ENCODE measurements around the gene CLN5. TPM values are rescaled to one million over a fixed set of nuclear protein-coding genes. Genes with fewer than 3 reads are reported as not detected.

The CLN5 gene
- total RNA-seq, 3 donors from 2014 or later = 25.5 to 33.5 (median 26.3) TPM

DNA sequence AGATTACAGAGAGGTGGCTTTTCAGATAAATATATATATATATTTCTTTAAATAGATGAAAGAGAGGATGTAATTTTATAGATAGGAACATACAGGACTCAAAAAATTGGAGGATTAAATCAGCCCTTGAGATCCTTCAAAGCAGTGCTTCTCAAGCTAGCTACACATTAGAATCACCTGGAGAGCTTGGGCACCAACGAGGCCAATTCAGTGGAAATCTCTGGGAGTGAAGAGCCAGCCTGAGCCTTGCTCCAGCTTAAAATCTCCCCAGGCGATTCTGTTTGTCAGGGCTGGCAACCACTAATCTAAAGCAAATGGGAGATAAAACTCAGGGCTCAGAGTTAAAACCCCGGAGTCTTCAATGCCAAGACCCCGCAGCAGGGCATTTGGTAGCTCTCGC is 15.0 kb upstream of the CLN5 start:
- no peak for TF ChIP-seq CTCF (IDR thresholded peaks at IDR 0.05)
- no peak overlapping the region for H3K4me3 ChIP-seq
- H3K4me1 ChIP-seq (ENCODE audit: low read depth) = no peaks in the 10 kb centered on the region
- H3K36me3 ChIP-seq (ENCODE audit: low read depth) = no peaks in the 10 kb centered on the region
- DNase-seq (no peak), ATAC-seq (no peak)
- intact Hi-C loops (cut with DNase I, micrococcal nuclease) = no loop called here
- no peaks in the 10 kb centered on the region for H3K9me3 ChIP-seq

GRCh38 chr13:76980075-76980718 is 11.7 kb upstream of the CLN5 start:
- no peak overlapping the region for H3K4me3 ChIP-seq
- peak; percentile 90 for TF ChIP-seq CTCF (IDR thresholded peaks at IDR 0.05)
- DNase-seq (peak; percentile 76 to 87 (median 84)), ATAC-seq (peak; percentile 96)
- no peaks in the 10 kb centered on the region for H3K4me1 ChIP-seq (ENCODE audit: low read depth)
- no peaks in the 10 kb centered on the region for H3K36me3 ChIP-seq (ENCODE audit: low read depth)
- intact Hi-C loops (cut with DNase I, micrococcal nuclease) = no loop called here
- H3K9me3 ChIP-seq = no peaks in the 10 kb centered on the region

DNA sequence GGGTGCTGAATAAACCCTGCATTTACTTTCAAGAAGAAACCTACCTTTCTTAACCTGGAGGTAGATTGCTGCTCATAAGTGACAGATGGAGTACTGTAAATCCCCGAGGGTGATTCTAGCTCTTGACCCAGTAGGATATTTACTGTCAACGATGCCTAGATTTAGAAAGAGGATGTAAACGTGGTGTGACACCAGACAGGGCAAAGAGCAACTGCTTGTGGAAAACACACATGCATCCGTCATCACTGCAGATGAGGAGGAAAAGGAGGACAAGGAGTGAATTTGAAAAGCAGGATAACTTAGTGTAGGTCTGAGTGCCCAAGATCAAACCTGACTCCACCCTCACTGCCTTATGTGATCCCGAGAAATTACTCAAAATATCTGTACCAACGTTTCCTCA is 9.8 kb upstream of the CLN5 start:
- Histone ChIP-seq H3K4me3 (no peak overlapping the region), H3K4me1 (ENCODE audit: low read depth) (no peaks in the 10 kb centered on the region), H3K36me3 (ENCODE audit: low read depth) (no peaks in the 10 kb centered on the region), H3K9me3 (no peaks in the 10 kb centered on the region)
- TF ChIP-seq CTCF (IDR thresholded peaks at IDR 0.05) = no peak
- ATAC-seq (no peak), DNase-seq (no peak)
- intact Hi-C loops (cut with DNase I, micrococcal nuclease) = no loop called here

DNA sequence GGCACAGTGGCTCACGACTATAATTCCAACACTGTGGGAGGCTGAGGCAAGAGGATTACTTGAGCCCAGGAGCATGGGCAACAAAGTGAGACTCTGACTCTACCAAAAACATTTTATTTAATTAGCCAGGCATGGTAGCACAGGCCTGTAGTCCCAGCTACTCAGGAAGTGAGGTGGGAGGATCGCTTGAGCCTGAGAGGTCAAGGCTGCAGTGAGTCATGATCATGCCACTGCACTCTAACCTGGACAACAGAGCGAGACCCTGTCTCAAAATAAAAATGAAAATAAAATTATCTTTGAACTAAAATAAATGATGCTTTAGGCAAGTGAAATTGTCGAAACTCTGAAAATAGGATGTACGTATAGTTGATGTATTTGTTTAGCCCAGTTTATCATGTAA is 8.2 kb upstream of the CLN5 start:
- ATAC-seq (no peak), DNase-seq (no peak)
- no peaks in the 10 kb centered on the region for H3K9me3 ChIP-seq
- intact Hi-C loops (cut with DNase I, micrococcal nuclease) = no loop called here
- H3K36me3 ChIP-seq (ENCODE audit: low read depth) = no peaks in the 10 kb centered on the region
- TF ChIP-seq CTCF (IDR thresholded peaks at IDR 0.05) = no peak
- H3K4me1 ChIP-seq (ENCODE audit: low read depth) = no peaks in the 10 kb centered on the region
- no peak overlapping the region for H3K4me3 ChIP-seq

DNA sequence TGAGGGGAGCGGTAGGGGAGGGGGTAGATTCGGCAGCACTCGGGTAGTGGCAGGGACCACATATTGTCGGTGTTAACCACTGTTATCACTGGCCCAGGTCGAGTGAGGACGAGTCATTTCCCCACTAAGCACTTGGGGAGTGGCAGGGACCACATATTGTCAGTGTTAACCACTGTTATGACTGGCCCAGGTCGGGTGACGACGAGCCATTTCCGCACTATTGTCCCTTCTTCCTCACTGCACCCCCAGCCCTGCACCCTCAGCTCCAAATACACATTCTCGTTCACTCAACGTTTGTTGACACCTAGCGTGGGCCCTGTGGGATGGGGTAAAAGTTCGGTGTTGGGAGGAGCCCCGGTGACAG is 467 bp upstream of the CLN5 start:
- no peaks in the 10 kb centered on the region for H3K36me3 ChIP-seq (ENCODE audit: low read depth)
- no peaks in the 10 kb centered on the region for H3K9me3 ChIP-seq
- TF ChIP-seq CTCF (IDR thresholded peaks at IDR 0.05) = no peak
- intact Hi-C loops (cut with DNase I, micrococcal nuclease) = no loop called here
- H3K4me1 ChIP-seq (ENCODE audit: low read depth) = no peaks in the 10 kb centered on the region
- H3K4me3 ChIP-seq = peak overlapping the region; percentile 61
- peak in 2 of 3 donors; percentile 57 to 75 for DNase-seq
- peak; percentile 47 for ATAC-seq

DNA sequence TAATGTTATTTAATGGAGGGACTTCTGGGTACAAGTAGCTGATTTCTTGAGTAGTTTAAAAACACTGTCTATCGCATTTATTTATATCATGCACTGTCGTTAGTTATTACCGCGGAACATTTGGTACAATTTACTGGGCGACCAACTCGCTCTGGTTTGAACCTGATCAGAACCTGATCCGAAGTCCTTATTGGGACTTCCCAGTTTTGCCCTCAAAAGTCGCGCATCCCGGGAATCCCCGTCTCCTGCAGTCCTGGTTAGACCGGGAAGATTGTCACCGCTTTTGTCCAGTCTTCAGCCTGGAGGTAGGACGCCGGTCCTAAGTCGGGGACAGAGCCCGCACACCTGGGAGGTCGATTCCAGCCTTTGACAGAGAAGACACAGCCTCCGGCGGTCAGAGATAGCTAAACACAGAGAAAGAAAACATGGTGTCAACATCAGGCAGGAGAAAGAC is 694 bp downstream of the CLN5 start:
- no peaks in the 10 kb centered on the region for H3K36me3 ChIP-seq (ENCODE audit: low read depth)
- DNase-seq (peak; percentile 52 to 65 (median 56)), ATAC-seq (peak; percentile 15)

More for the DNA sequence above, 694 bp downstream of the CLN5 start:
- no peak for TF ChIP-seq CTCF (IDR thresholded peaks at IDR 0.05)
- Histone ChIP-seq H3K4me1 (ENCODE audit: low read depth) (no peaks in the 10 kb centered on the region), H3K4me3 (peak overlapping the region; percentile 61), H3K9me3 (no peaks in the 10 kb centered on the region)
- intact Hi-C loops (cut with DNase I, micrococcal nuclease) = no loop called here
